Spleen (tissue), 11 donors: Measurements from ENCODE around the gene MYO5A. TPM values are rescaled to one million over a fixed set of nuclear protein-coding genes. Genes with fewer than 3 reads are reported as not detected.

Experiments used
- DNase-seq: peaks from one replicate; pipeline ENCODE4 v3.0.0-alpha.2; 2020
- H3K27ac ChIP-seq, 8 donors: fragments of 200-600 bp; sonication (generic) in 7 of 8; 1 replicate in 4 of 8; 2 replicates in 4 of 8; pipeline versions ENCODE4 v1.5.0 to v1.8.0; 2016 to 2021; ENCODE audit warnings: inconsistent platforms in 4 of 8, mild to moderate bottlenecking in 4 of 8, moderate library complexity in 1 of 8
- H3K27me3 ChIP-seq, 7 donors: fragments of 200-600 bp; sonication (generic) in 6 of 7; replicated peaks in 1 of 7; 1 replicate in 4 of 7; 2 replicates in 3 of 7; pipeline versions ENCODE4 v1.5.0 to v1.8.0; 2016 to 2021; ENCODE audit warnings: inconsistent platforms in 3 of 7, mild to moderate bottlenecking in 1 of 7
- H3K36me3 ChIP-seq, 6 donors: fragments of 200-600 bp; sonication (generic) in 5 of 6; 1 replicate in 4 of 6; 2 replicates in 2 of 6; pipeline versions ENCODE4 v1.5.0 to v1.8.0; 2016 to 2021; ENCODE audit warnings: inconsistent platforms in 2 of 6
- H3K4me1 ChIP-seq, 6 donors: fragments of 200-600 bp; sonication (generic) in 5 of 6; 1 replicate in 3 of 6; 2 replicates in 3 of 6; pipeline versions ENCODE4 v1.5.0 to v1.8.0; 2016 to 2021; ENCODE audit warnings: inconsistent platforms in 3 of 6
- H3K4me3 ChIP-seq, 8 donors: fragments of 200-600 bp; sonication (generic) in 7 of 8; 1 replicate in 4 of 8; 2 replicates in 4 of 8; pipeline versions ENCODE4 v1.5.0 to v1.8.0; 2016 to 2021; ENCODE audit warnings: inconsistent platforms in 4 of 8, mild to moderate bottlenecking in 4 of 8, moderate library complexity in 2 of 8
- H3K9me3 ChIP-seq, 8 donors: fragments of 200-600 bp; sonication (generic) in 7 of 8; 1 replicate in 4 of 8; 2 replicates in 4 of 8; pipeline versions ENCODE4 v1.5.0 to v1.8.0; 2016 to 2021; ENCODE audit warnings: inconsistent platforms in 4 of 8
- POLR2A ChIP-seq, 3 donors: fragments of 450-650 bp; IDR thresholded peaks; one replicate each; pipeline ENCODE4 v1.5.1; 2017; ENCODE audit warnings: antibody characterized with exemption in 3 of 3, mild to moderate bottlenecking in 1 of 3
- POLR2AphosphoS5 ChIP-seq, 3 donors: sonication (generic); formaldehyde crosslinking; IDR thresholded peaks; one replicate each; pipeline ENCODE4 v1.5.1; 2017; ENCODE audit warnings: antibody characterized with exemption in 3 of 3
- WGBS, 5 donors: extraction: QIAGEN DNeasy Blood & Tissue Kit in 3 of 5; methylation state at CpG; one replicate each; pipeline versions ENCODE4 v1.1.5 to v1.1.7; 2013 to 2018; 5-methylcytosine and 5-hydroxymethylcytosine counted together
- intact Hi-C: fragments of 100-400 bp; cut with DNase I; formaldehyde crosslinking; loops from one replicate; pipeline ENCODE4 v1.15.0; 2023; ENCODE audit warnings: low total_unique reads
- polyA plus RNA-seq, 3 donors: library from polyadenylated mRNA; stranded (reverse); fragments of 200-250 nt; gene quantifications; one replicate each; pipeline ENCODE4 v1.2.1, GENCODE V29; 2013
- total RNA-seq, 7 donors: library from RNA; depleted of rRNA in 3 of 7; stranded (reverse); fragments of >200 nt in 3 of 7; fragmentation: NEBNext Ultra II Directional in 4 of 7; extraction: Animal tissue kit (Norgen Biotek cat#: 25700) in 4 of 7; gene quantifications; one replicate each; pipeline versions ENCODE4 v1.1.0 to v1.2.1, GENCODE V29; 2016 to 2021
- TF ChIP-seq, protein P1 (sequence below), 11 experiments: fragments of 200-600 bp in 7 of 11; fragments of 450-650 bp in 4 of 11; sonication (generic) in 4 of 11; IDR thresholded peaks in 8 of 11; conservative IDR thresholded peaks in 3 of 11; 1 replicate in 7 of 11; 2 replicates in 4 of 11; pipeline versions ENCODE4 v1.4.0 to v1.8.0; 2016 to 2021; ENCODE audit warnings: antibody characterized with exemption in 11 of 11, inconsistent platforms in 4 of 11, mild to moderate bottlenecking in 1 of 11
- donor health status: healthy with polysubstance abuse.
- donor health status: DM: no; HTN: no; CAD: no; lungs with moderate emphysema.
- donor health status: DM: no; HTN: no; CAD: no.
- donor health status: Bipolar disorder and iron deficiency.
- donor health status: healthy.
- donor health status: DM: no; HTN: no; CAD: no.
- donor health status: DM: yes; HTN: yes; CAD: no.

MYO5A gene
- total and polyA plus RNA-seq, 10 donors, result 4.7 to 48.3 (median 35.4) TPM

- Histone ChIP-seq H3K36me3 (no peaks in the 10 kb centered on the region), H3K9me3 (no peaks in the 10 kb centered on the region)
Measured at GRCh38 chr15:52521682-52522081, 7.0 kb downstream of the MYO5A start.

DNA sequence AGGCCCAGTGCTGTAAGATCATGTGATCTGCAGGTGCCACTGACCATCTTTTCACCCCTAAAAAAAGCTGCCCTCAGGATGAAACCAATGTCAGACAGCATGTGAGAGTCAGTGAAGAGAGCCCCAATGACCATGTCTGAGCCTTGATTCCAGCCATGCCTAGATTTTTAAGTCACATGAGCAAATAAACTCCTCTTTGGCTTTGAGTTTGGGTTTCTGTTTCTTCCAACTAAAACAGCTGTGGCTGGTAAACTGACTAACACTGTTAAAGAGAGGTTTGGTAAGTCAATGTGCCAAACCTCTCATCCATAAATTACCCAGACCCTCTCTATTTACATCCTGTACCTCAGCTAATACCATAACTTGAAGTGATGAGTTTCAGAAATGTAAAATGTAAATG, 8.3 kb downstream of the MYO5A start:
- Histone ChIP-seq H3K27me3 (no peaks in the 10 kb centered on the region), H3K9me3 (no peaks in the 10 kb centered on the region), H3K4me3 (no peak overlapping the region), H3K36me3 (no peaks in the 10 kb centered on the region), H3K4me1 (peaks cover 0 to 97% (median 22%) of the 10 kb centered on the region in 6 donors), H3K27ac (no peak overlapping the region)
- no peak for DNase-seq
- intact Hi-C loops, result no loop called here
- TF ChIP-seq, protein P1, sequence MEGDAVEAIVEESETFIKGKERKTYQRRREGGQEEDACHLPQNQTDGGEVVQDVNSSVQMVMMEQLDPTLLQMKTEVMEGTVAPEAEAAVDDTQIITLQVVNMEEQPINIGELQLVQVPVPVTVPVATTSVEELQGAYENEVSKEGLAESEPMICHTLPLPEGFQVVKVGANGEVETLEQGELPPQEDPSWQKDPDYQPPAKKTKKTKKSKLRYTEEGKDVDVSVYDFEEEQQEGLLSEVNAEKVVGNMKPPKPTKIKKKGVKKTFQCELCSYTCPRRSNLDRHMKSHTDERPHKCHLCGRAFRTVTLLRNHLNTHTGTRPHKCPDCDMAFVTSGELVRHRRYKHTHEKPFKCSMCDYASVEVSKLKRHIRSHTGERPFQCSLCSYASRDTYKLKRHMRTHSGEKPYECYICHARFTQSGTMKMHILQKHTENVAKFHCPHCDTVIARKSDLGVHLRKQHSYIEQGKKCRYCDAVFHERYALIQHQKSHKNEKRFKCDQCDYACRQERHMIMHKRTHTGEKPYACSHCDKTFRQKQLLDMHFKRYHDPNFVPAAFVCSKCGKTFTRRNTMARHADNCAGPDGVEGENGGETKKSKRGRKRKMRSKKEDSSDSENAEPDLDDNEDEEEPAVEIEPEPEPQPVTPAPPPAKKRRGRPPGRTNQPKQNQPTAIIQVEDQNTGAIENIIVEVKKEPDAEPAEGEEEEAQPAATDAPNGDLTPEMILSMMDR (IDR thresholded peaks at IDR 0.05 in 8 of 11, conservative IDR thresholded peaks at IDR 0.05 in 3 of 11), result no peak

More at GRCh38 chr15:52521682-52522081, 7.0 kb downstream of the MYO5A start:
- Histone ChIP-seq H3K27me3 (no peaks in the 10 kb centered on the region), H3K4me3 (no peak overlapping the region), H3K4me1 (peaks cover 0 to 97% (median 23%) of the 10 kb centered on the region in 6 donors), H3K27ac (no peak overlapping the region)
- TF ChIP-seq POLR2A (IDR thresholded peaks at IDR 0.05), result no peak
- no peak for TF ChIP-seq POLR2AphosphoS5 (IDR thresholded peaks at IDR 0.05)
- TF ChIP-seq, protein P1 (IDR thresholded peaks at IDR 0.05 in 8 of 11, conservative IDR thresholded peaks at IDR 0.05 in 3 of 11), result no peak
- intact Hi-C loops, result no loop called here
- no peak for DNase-seq
- 81 to 90% (median 88%) methylated on average over 3 of the region's 3 CpGs for WGBS, 5 donors

DNA sequence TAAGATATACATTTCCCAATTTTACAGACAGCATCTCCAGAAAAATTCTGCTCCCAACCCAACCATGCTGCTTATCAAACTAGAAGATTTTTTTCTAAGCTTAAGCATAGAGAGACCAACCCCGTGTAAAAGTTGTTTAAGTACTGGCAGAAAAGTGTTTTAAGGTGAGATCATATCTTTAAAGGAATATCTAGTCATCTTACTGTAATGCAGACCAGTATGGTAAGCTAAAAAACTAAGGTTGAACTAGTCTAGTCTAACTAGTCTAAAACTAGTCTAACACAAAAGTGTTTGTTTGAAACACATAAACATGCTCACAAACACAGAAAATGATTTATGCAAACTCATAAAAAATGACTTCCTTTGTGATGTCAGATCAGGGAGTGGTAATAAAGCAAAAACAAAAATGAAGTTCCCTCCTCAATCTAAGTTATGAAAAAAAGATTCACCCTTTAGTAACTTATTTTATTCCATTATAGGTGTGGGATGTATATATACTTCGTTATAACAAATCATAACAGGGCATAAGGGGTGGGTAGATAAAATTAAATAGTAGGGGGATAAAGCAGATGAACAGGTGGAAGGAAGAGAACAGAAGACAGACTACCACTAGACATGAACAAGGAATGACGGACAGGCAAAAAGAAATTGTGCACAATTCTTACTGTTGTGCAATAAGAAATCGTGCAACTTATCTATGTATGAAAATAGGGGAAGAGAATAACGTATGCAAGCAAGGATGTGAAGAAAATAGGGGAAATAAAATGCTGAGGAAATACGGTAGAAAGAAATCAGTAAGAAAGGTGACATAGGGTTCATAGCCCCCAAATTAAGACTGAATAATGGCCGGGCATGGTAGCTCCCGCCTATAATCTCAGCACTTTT, 10.0 kb downstream of the MYO5A start:
- WGBS, 5 donors, result 43 to 66% (median 61%) methylated on average over 8 of the region's 8 CpGs
- Histone ChIP-seq H3K4me3 (no peak overlapping the region), H3K9me3 (no peaks in the 10 kb centered on the region), H3K27ac (peak overlapping the region in 5 of 8 donors; percentile 3 to 63 (median 51)), H3K4me1 (peaks cover 0 to 82% (median 18%) of the 10 kb centered on the region in 6 donors), H3K27me3 (no peaks in the 10 kb centered on the region), H3K36me3 (no peaks in the 10 kb centered on the region)
- TF ChIP-seq POLR2AphosphoS5 (IDR thresholded peaks at IDR 0.05) (no peak), POLR2A (IDR thresholded peaks at IDR 0.05) (no peak)
- TF ChIP-seq, protein P1 (IDR thresholded peaks at IDR 0.05 in 8 of 11, conservative IDR thresholded peaks at IDR 0.05 in 3 of 11), result no peak
- intact Hi-C loops, result no loop called here
- DNase-seq, result no peak

GRCh38 chr15:52517014-52517413, 11.7 kb downstream of the MYO5A start:
- H3K27me3 ChIP-seq, result no peaks in the 10 kb centered on the region
- no peak overlapping the region for H3K4me3 ChIP-seq
- TF ChIP-seq POLR2A (IDR thresholded peaks at IDR 0.05), result no peak
- TF ChIP-seq, protein P1 (IDR thresholded peaks at IDR 0.05 in 8 of 11, conservative IDR thresholded peaks at IDR 0.05 in 3 of 11), result no peak
- TF ChIP-seq POLR2AphosphoS5 (IDR thresholded peaks at IDR 0.05), result no peak
- H3K36me3 ChIP-seq, result no peaks in the 10 kb centered on the region
- intact Hi-C loops, result no loop called here
- H3K27ac ChIP-seq, result no peak overlapping the region
- no peak for DNase-seq
- WGBS, 5 donors, result 90 to 100% (median 93%) methylated on average over 1 of the region's 1 CpG
- H3K4me1 ChIP-seq, result peaks cover 0 to 74% (median 11%) of the 10 kb centered on the region in 6 donors
- no peaks in the 10 kb centered on the region for H3K9me3 ChIP-seq
